HG02884 (cell line): ENCODE measurements around the gene RWDD4.
"Not testable (repeated sequence)": the region's sequence is repeated elsewhere in the genome, so short reads cannot be mapped to it uniquely, and the experiment has no call there.

ENCODE experiments used
- ATAC-seq: cut with Tn5 transposase; IDR thresholded peaks from one replicate; pipeline ENCODE4 v1.9.1; 2021; ENCODE audit warnings: mild to moderate bottlenecking, moderate library complexity; ENCODE audit not compliant: unreplicated experiment

RWDD4 gene

GRCh38 chr4:183636503-183636902 lies 22.5 kb downstream of the RWDD4 start:
- no peak for ATAC-seq

- ATAC-seq, result no peak
These were observed 23.2 kb downstream of the RWDD4 start for GRCh38 chr4:183635741-183636140.

DNA sequence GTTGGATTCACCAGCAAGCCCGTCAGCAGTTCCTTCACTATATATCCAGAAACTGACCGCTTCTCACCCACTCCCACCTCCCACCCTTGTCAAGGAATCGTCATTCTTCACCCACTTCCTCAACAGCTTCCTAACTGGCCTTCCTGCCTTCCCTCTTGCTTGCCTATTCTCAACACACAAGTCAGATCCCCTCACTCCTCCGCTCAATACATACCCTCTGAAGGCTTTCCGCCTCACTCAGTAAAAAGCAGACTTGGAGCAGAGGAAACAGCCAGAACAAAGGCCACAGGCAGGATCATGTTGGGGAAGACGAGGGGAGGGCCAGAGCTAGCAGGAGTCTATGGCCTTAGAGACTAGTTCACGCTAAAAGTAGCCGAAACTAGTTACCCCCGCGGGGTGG lies 23.7 kb downstream of the RWDD4 start:
- ATAC-seq, result no peak

- no peak for ATAC-seq
These were observed 25.2 kb downstream of the RWDD4 start for GRCh38 chr4:183633476-183634400.

DNA sequence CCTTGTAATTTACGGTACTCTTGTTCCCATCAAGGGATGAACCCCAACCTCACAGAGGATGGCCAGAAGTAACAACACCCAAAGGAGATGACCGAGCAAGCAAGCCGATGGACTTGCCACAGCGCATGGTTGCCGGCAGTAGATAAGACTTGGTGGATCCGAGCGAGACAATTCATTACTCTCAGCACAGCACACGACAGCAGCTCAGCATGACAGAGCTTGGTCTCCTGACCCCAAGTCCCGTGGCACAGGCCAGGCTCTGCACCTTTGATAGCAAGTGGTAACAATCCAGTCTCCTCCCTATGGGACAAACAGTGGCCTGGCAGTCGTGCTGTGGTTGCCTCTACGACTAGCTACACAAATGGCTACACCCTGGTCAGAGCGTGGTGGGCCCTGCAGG lies 26.3 kb downstream of the RWDD4 start:
- ATAC-seq, result no peak

DNA sequence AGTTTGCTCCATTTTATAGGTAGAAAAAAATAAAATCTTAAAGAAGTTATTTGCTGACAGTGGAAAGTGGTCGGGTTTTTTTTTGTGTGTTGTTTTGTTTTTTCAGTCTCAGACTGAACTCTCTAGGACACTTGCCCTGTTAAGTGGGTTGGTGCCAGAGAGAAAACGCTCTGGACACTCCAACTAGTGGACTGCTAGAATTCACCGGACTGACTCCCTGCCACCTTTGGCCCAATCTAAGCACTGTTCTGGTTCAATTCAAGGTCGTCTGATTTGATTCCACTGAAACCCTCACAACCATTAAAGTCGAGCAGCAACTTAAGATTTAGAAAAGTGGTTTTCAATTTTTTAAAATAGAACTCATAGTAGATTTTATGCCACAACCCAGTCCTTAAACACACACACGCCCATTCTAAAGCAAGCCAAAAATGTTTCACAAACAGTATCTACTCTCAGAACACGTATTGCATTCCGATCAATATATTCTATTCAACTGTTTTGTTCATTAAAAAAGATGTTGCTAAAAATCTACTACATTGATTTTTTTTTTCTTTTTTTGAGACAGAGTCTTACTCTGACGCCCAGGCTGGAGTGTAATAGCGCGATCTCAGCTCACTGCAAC lies 27.3 kb downstream of the RWDD4 start:
- ATAC-seq, result no peak

DNA sequence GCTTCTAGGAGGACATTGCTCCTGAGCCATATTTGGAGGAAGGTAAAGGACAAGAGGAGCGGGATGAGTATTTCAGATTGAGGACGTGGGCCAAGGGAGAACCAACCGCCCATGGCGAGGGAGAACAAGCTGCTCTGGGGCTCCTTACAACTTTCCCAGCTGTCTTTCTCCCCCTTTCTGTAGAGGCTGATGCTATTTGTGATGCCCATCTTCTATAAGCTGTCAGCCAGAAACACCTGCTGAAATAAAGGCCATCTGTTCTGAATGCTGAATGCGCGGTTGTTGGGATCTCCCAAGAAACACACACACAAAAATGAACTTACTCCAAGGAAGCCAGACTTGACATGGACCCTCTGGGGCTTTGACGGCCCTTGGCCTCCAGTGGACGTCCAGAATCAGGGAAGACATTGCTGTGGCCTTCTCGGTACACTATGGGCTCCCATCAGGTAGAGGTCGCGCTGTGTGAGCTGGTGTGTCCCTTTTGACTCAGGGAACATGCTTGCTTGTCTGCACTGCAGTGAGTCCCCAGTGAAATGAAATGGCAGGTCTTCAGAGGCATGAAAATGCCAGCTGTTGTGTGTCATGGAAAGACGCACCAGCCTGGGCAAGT lies 30.9 kb downstream of the RWDD4 start:
- no peak for ATAC-seq

DNA sequence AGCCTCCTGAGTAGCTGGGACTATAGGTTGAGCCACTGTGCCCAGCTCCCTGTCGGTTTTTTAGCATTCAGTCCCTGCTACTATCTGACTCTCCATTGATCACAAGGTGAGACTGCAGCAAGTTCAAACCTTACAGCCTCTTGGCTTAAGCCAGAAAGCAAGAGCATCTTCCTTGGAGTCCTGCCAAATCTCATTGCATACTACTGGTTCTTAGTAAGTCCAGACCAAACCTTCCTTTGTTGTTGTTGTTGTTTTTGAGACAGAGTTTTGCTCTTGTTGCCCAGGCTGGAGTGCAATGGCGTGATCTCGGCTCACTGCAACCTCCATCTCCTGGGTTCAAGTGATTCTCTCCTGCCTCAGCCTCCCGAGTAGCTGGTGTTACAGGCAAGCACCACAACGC lies 31.7 kb downstream of the RWDD4 start:
- ATAC-seq, result not testable (repeated sequence)

DNA sequence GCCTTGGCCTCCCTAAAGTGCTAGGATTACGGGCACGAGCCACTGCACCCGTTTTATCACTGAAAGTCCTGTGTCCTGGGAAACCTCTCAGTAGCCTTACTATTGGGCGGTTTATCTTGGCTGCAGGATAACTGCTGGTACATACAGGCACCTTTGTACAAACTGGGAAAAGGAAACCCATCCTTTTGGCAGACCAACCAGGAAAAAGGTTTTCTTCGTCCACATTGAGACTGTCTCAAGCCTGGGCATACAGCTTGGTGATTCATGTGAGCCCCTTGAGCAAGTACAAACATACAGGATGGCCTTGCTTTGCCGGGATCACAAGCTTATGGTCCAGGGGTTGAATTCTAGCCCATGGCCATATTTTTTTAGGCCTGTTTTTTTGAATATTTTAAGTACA lies 32.8 kb downstream of the RWDD4 start:
- no peak for ATAC-seq

- ATAC-seq, result no peak
These were observed 34.4 kb downstream of the RWDD4 start for GRCh38 chr4:183624548-183624947.

DNA sequence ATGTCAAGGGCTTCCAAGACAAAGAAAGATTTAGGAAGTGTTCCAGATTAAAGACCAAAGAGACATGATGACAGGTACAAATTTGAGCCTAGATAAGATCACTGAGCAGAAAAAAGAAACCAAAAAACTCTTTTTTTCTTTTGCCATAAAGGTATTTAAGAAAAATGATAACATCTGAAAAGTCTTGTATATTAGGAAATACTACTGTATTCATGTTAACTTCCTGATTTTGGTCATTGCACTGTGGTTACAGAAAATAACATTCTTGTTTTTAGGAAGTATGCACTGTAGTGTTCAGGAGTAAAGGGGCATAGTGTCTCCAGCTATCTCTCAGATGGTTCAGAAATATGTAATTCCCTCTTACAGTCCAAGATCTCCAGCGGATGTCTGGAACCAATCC lies 37.1 kb downstream of the RWDD4 start:
- no peak for ATAC-seq

GRCh38 chr4:183620421-183620820 lies 38.6 kb downstream of the RWDD4 start:
- no peak for ATAC-seq

GRCh38 chr4:183618681-183619080 lies 40.3 kb downstream of the RWDD4 start:
- ATAC-seq, result no peak

GRCh38 chr4:183617075-183617474 lies 41.9 kb downstream of the RWDD4 start:
- no peak for ATAC-seq

GRCh38 chr4:183612329-183613250 lies 46.4 kb downstream of the RWDD4 start:
- ATAC-seq, result no peak

GRCh38 chr4:183611210-183611830 lies 47.7 kb downstream of the RWDD4 start:
- ATAC-seq, result no peak

DNA sequence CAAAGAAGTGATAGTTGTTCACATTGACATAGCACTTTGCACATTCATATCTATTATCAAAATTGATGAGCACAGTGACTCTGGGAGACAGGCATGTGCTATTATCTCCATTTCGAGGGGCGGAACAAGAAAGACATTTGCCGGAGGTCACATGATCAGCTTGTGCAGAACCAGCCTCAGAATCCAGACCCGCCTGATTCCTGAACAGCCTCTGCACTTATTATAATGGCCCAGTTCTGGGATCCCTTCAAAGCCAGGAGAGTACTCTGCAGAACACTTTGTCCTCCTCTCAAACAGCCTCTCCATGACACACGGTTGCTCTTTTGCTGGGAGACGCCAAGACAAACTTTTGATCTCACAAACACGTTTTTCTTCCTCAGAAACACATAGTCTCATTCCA lies 48.4 kb downstream of the RWDD4 start:
- no peak for ATAC-seq

DNA sequence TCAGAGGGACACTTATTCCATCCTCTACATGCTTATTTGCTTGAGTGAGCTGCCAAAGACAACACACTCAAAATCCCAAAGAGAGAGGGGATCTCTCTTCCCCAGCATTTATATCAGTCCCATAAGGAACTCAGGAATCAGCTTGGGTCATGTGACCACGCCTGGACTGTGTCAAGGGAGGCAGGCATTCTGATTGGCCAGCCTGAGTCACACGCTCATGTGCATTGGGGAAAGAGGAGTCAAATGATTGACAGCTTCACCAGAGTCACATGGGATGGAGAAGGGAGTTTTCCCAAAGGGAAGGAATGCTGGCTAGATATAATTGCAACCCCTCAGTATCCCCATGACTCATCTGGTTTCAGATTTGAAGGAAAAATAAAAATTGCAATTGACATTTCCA lies 49.0 kb downstream of the RWDD4 start:
- ATAC-seq, result no peak

GRCh38 chr4:183609151-183609550 lies 49.8 kb downstream of the RWDD4 start:
- no peak for ATAC-seq

DNA sequence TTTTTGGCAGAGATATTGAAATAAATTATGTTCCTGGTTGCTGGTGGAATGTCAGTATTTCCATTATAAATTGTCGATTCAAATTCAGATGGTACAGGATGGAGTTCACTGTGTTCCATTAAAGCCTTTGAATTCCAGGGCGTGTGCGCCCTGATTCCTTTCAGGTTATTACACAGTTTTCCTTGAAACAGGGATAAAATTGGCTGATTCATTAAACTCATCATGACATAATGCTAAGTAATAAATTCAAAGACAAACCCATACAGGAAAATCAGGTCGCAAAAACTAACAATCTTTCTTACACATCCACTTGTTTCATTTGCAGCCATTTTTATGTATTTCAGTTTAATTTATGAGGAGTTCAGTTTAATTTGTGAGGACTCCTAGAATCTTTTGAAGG lies 51.1 kb downstream of the RWDD4 start:
- ATAC-seq, result no peak
